NCI-H1436 (cell line): ENCODE measurements around the gene SPR.

Experiments
- DNase-seq: peaks from one replicate; lab custom pipeline; 2025; lab: John Stamatoyannopoulos, UW

SPR gene

GRCh38 chr2:72915907-72916742, 28.9 kb downstream of the SPR start:
- DNase-seq, result peak; percentile 73

DNA sequence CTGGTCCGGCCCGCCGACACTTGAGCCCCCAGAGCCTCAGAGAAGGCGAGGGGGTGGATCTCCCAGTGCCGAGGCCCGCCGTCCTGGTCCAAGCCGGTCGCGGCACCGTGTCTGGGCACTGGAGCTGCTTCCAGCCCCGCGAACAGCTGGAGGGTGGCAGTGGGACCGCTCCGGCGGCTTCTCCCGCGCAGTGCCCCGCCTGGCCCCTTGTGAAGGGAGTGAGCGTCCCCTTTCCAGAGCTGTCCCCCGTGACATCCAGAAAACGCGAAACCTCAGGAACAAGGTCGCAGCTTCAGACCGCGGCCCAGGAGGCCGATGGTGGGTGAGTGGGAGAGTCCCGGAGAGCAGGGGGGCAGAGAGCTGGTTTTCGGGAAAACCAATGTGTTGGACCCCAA, 29.5 kb downstream of the SPR start:
- peak; percentile 39 for DNase-seq

DNA sequence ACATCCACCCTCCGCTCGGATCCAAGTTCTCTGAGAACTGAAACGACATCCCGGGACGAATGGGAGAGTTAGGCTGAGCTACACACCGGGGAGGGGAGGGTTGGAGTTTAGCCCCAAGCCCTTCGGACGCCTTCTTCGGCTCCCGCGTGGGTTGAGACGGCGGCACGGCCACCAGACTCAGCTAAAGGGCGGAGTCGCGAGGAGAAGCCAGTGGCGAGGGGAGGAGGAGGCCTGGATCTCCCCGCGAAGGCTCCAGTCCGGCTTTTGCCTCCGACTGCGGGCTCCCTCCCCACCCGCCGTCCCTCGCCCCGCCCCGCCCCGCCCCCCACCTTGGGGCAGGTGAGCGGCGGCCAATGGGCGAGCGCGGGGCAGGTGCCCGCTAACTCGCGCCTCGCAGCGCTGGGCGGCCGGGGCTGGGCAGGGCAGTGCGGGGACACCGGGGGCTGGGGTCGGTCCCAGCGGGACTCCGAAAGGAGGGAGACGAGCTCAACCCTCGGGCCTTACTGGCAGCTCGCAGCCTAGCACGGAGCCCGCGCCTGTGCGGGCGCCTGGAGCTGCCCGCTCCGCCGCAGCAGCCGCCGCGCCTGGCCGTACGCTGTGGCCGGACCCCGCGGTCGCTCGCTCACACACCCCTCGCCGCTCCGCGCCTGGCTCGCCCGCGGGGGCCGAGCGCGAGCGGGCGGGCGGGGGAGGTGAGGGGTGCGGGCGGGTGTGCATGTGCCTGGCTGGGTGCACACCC, 30.1 kb downstream of the SPR start, which contains the start of gene EMX1:
EMX1 (plus strand) TSS at position 382 of the 739 bp plus-strand sequence; CDS start at position 716, 334 bp downstream.
- peak; percentile 88 for DNase-seq

- DNase-seq, result no peak
These were observed 30.8 kb downstream of the SPR start for GRCh38 chr2:72917877-72918553.

DNA sequence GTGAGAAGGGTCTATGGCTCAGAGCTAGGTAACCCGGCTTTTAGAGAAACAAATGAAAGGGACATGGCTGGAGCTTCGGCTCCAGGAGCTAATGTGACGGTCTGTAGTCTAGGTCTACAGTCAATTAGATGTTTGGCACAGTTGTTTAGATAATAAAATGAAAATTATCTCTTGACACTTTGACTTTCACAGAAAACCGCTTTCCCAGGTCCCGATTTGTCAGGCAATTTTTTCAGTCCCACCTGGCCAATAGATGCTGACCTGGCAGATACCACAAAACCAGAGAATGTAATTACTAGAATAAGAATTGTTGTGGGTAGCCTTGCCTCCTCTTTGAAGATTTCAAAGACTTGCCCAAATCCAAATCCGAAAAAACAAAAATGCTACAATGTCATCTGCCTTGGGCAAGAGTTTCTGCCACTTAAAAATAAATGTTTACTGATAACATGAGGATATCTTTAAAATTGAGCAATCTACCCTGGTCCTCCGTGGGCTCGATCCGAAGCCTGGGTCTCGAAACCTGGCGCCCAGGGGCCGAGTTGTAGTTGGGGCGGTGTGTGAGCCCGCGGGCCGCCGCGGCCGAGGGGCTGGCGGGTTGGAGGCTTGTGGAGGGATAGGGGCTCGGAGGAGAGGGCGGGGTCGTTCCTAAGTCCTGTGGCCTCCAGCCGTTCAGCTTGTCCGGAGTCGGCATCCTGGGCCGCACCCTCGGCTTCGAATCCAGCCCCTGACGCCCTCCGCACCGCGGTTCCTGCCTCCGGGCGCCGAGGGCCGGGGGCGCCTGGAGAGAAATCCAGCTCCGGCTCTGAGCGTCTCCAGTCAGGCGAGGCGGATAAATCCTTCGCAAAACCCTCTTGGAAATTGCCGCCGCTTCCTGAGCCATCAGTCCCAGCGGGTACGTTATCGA, 32.5 kb downstream of the SPR start:
- no peak for DNase-seq

- no peak for DNase-seq
These were observed 33.3 kb downstream of the SPR start for GRCh38 chr2:72920318-72921087.

- no peak for DNase-seq
These were observed 34.1 kb downstream of the SPR start for GRCh38 chr2:72921088-72921851.

DNA sequence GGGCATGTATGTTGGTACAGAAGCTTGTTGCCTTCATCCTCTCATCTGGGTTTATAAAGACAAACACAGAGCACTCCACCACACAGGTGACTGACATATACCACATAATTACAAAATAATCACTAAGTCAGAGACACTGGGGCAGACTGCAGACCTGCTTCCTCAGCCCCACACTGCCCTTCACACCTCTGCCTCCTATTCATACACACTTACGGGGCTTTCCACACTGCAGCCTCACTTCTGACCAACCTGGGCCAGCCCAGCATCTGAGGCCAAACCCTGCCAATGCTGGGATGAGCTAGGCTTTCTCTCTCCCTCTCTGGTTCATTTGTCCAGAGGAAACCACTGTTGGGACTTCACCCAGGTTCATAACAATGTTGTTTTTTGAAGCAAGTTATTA, 34.6 kb downstream of the SPR start:
- no peak for DNase-seq

DNA sequence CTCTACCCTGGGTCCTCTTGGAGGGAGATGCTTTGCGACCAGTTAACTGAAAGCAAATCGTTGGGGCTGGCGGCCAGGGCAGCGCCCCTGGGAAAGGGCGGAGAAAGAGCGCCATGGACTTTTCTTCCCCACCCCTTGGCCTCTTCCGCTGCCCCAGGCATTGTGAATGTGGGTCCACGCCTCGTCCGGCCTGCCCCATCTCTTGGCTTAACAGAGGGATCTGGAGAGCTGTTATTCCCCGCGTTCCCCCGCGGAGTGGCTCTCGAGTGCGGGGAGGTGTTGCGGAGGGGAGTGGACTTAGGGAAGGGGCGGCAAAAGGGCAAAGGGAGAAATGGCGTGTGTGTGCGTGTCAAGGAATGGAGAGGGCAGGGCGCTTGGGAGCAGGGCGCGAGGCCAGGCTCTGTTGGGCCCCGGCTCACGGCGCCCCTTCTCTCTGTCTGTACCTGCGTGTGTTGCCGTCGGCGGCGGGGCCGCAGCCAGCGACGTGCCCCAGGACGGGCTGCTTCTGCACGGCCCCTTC, 36.7 kb downstream of the SPR start:
- no peak for DNase-seq

GRCh38 chr2:72924353-72925240, 37.4 kb downstream of the SPR start:
- DNase-seq, result no peak

DNA sequence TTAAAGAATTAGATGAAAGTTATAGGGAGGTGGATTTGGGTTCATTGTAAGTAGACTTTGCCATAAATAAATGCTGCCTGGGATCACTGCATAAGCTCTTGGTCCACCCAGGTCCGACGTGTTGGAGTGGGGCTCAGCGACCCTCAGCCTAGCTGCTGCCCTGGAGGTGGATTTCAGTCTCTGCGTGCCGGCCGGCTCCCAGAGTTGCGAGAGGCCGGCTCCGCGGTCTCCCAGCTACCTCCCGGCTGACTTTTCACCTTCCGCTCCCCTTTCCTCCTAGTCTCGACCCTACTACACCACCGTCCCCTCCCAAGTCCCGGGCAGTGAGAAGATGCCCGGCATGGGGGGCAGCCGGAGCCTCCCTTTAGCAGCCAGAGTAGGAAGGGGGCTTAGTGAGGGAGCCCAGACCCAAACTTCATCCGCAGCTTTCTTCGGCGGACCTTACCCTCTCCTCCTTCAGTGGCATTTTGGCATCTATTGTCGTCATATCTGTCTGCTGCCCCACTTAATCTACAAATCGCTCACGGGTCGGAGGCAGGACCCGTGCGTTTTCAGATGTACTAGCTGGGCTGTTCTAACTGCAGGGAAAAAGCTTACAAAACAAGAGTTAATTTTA, 38.2 kb downstream of the SPR start:
- no peak for DNase-seq

DNA sequence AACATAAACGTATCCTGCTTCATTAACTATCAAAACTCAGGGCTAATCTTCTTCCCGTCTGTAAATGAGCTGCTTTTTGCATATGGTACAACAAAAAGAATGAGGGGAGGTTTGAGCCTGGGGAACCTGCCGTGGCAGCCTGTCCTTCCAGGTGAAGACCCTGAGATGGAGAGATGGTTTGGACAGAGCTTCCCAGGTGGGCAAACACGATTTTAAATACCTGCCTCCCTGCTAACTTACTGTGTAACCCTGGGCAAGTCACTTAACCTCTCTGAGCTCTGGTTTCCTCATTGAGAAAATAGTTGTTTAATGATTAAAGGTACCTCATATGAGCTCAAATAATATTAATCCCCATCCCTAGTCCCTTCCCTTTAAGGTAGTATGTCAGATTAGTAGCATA, 39.2 kb downstream of the SPR start:
- no peak for DNase-seq

DNA sequence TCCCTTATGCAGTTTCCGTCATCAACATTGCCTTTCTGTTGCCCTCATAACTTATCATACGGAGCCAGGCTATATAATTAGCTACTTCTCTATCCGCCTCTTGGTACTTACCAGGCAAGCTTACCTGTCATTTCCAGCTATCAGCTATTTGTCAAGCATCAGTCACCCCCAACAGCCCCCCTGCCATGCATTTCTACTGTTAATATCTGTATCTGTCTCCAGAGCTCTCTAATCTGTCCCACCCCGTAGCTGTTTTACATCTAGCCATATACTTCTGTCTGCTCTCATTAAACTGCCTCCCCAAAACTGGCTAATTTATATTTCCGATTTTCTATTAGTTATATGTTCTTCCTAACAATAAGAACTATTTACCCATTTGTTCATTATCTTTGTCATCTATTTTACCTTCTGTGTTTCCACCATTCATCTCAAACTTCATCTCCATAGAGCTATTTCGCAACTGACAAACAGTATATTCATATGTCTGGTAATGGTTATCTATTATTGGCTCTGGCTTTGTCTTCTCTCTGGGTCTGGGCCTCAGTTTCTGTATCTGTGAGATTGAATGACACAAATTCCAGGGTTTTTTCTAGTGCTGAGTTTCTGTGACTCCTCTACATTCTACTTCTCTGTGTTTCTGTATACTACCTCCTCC, 39.7 kb downstream of the SPR start:
- no peak for DNase-seq

DNA sequence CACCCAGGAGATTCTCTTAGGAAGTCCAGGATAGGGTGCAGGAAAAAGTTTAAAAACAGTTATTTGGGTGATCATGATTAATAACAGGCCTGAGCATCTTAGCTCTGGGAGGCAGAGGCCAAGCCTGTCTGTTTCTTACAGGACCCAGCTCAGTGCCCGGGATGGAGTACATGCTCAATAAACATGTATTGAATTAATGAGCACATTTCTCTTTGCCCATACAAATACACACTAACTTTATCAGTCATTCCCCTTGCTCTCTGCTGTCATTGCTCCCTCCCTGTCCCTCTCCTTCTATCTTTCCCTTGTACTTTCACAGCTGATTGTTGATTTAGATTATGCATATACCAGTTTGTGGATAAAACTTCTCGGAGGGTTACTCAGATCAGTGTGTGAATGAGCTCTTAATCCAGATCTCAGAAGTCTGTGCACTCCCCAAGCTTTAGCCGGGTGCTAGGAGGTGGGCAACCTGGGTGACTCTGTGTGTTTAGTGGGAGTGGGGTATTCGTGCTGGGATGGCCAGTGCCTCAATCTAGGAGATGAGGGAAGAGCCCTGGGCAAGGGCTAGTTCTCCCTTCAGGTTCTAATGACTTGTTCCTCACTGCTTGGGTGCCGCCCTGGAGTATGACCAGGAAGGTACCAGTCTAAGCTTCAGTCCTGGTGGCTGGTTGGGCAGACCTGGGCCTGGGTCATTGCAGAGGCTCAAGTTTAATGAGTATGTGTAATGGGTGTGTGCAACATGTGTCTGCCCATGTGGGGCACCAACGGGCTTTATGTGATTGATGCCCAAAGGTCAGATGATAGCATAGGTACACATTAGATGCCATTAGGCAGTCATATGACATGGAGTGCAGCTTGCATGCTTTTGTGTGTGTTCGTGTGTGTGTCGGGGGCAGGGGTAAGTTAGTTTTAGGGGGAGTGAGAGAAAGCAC, 40.7 kb downstream of the SPR start:
- DNase-seq, result no peak

DNA sequence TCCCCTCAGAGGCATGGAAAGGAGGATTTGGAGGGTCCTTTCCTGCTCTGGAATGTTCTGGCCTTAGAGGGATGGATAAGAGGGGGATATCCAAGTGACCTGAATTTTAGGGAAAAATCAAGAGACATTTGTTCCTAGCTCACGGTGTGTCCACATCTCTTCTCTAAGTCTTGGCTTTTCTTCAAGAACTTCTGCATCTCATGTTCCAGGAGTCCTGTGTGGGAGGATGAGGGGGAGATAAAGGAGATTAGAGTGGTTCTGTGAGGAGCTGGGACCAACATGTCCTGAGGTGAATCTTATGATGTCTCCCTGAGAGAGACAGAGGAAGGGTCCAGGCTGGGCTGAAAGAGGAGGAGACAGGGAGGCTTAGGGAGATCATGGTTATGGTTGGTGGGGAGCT, 41.8 kb downstream of the SPR start:
- DNase-seq, result no peak

DNA sequence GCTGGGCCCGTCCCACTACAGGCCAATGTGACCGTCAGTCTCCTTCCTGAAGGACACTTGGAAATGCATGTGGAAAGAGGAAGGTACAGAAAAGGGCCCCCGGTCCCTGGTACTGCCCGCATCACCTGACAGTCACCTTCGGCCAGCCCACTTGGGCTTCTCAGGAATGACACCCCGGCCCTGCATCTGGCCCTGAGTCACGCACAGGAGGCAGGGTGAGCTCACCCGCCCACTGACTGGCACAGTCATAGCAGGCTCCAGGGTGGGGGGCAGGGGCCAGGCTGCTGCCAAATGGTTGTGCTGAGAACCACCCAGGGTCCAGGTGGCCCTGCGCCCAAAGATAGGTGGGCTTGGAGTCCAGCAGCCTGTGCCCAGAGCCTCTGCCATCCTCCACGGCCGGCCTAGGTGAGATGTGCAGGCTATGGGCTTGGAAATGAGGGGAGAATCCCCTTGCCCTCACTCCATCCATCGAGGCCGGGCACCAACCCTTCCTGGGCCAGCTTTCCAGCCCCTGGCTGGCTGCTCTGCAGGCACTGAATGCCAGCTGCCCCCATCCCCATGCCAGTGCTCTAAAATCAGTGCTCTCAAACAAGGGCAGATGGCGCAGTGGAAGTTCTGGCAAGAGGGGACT, 44.2 kb downstream of the SPR start:
- no peak for DNase-seq
